ENCODE results near the gene TRIM9. TPM values are rescaled to one million over a fixed set of nuclear protein-coding genes. Genes with fewer than 3 reads are reported as not detected.
"Not testable (repeated sequence)": the region's sequence is repeated elsewhere in the genome, so short reads cannot be mapped to it uniquely, and the experiment has no call there.

Gene TRIM9
- total and polyA plus RNA-seq, 4 experiments from 2014 or later = 0.05 to 0.55 (median 0.44) TPM; not detected in 1

DNA sequence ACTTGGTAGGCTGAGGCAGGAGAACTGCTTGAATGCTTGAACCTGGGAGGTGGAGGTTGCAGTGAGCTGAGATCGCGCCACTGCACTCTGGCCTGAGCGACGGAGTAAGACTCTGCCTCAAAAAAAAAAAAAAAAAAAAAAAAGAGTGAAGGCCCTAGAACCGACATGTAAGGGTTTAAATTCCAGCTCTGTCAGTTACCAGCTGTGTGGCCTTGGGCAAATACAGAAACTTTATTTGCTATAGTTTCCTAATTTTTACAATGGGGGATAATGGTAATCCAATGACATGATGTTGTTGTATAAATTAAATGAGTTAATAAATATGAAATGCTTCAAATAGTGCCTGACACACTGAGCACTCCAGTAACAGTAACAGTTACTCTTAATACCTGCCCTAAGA lies 131.0 kb downstream of the TRIM9 start:
- no peaks in the 10 kb centered on the region for H3K9me3 Mint-ChIP-seq
- intact Hi-C loops (cut with micrococcal nuclease) = no loop called here
- no peak overlapping the region for H3K4me3 Mint-ChIP-seq
- H3K27ac ChIP-seq (ENCODE audit: low read depth, low read length) = no peak overlapping the region
- no peak overlapping the region for H3K4me3 ChIP-seq (ENCODE audit: low read length in 2 of 2)
- H3K27me3 ChIP-seq (ENCODE audit: insufficient read depth, low read length) = no peaks in the 10 kb centered on the region
- no peaks in the 10 kb centered on the region for H3K4me1 ChIP-seq (ENCODE audit: insufficient read depth, low read length)
- H3K36me3 ChIP-seq (ENCODE audit: insufficient read depth, low read length) = no peaks in the 10 kb centered on the region
- CTCF ChIA-PET (ENCODE audit: partially characterized antibody) = interaction anchor here (1.1 kb wide), 1 partner anchor 9 kb away, joined by 3 read pairs; no protein-coding TSS in a partner anchor
- no peaks in the 10 kb centered on the region for H3K9me3 ChIP-seq (ENCODE audit: control insufficient read depth in 1 of 2, low read length in 2 of 2)
- no peak overlapping the region for H3K27ac Mint-ChIP-seq
- POLR2A ChIA-PET (ENCODE audit: partially characterized antibody) = no interaction called here
- no peak for DNase-seq
- peaks cover 0 to 1% (median 0%) of the 10 kb centered on the region in 4 donors for H3K4me1 Mint-ChIP-seq
- H3K27me3 Mint-ChIP-seq = peaks cover 14 to 16% of the 10 kb centered on the region in 2 donors
- H3K36me3 Mint-ChIP-seq = no peaks in the 10 kb centered on the region

DNA sequence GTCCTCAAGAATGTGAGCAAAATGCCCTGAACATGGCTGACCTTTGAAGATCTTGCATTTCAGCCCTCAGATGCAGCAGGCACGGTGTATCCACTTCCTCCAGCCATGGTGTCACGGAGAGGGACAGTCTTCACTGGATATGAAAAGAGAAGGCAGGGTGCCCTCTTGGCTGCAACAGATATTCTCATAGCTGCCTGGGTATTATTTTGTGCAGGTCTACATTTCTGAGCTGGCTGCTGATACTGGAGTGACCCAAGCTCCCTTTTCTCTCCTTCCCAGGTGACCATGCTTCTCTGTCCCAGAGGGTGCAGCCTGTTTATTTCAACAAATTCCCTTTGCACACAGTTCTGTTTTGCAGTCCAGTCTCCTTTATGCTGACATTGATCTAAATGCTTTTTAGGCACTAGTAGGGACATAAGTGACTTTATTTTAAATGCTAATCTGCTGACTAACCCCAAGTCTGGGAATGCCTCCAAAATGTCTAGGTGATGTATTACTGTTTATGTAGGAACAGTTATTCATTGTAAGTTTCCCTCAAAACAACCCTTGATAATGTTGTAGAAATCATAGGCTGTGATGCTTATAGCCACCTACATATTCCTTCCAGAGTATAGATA lies 133.2 kb downstream of the TRIM9 start:
- H3K9me3 Mint-ChIP-seq = no peaks in the 10 kb centered on the region

DNA sequence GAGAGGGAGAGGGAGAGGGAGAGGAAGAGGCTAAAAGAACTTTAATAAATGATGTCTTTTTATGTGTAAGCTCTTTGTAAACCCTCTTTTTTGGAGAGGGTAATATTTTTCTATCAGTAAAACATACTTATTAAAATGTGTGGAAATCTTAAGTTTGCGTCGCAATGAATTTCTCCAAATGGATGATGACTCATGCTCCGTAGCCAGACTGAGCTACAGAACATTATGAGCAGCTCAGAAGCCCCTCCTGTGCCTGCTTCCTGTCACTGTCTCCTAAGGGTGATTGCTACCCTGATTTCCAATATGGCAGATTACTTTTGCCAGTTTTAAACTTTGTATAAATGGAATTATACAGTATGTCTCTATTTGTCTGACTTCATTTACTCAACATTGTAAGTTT lies 137.6 kb downstream of the TRIM9 start:
- no peak overlapping the region for H3K27ac Mint-ChIP-seq
- Histone ChIP-seq H3K4me1 (ENCODE audit: insufficient read depth, low read length) (no peaks in the 10 kb centered on the region), H3K9me3 (ENCODE audit: control insufficient read depth in 1 of 2, low read length in 2 of 2) (no peaks in the 10 kb centered on the region), H3K4me3 (ENCODE audit: low read length in 2 of 2) (no peak overlapping the region), H3K36me3 (ENCODE audit: insufficient read depth, low read length) (no peaks in the 10 kb centered on the region), H3K27ac (ENCODE audit: low read depth, low read length) (no peak overlapping the region), H3K27me3 (ENCODE audit: insufficient read depth, low read length) (no peaks in the 10 kb centered on the region)
- H3K27me3 Mint-ChIP-seq = peaks cover 3 to 5% of the 10 kb centered on the region in 2 donors
- no peaks in the 10 kb centered on the region for H3K36me3 Mint-ChIP-seq
- no peak for DNase-seq
- CTCF ChIA-PET (ENCODE audit: partially characterized antibody) = no interaction called here
- no peaks in the 10 kb centered on the region for H3K9me3 Mint-ChIP-seq
- H3K4me1 Mint-ChIP-seq = no peaks in the 10 kb centered on the region
- no peak overlapping the region for H3K4me3 Mint-ChIP-seq
- intact Hi-C loops (cut with micrococcal nuclease) = no loop called here
- POLR2A ChIA-PET (ENCODE audit: partially characterized antibody) = no interaction called here

More for the DNA sequence above, 133.2 kb downstream of the TRIM9 start:
- ChIA-PET CTCF (ENCODE audit: partially characterized antibody) (no interaction called here), POLR2A (ENCODE audit: partially characterized antibody) (no interaction called here)
- no peak overlapping the region for H3K4me3 Mint-ChIP-seq
- H3K4me1 Mint-ChIP-seq = no peaks in the 10 kb centered on the region
- intact Hi-C loops (cut with micrococcal nuclease) = no loop called here
- peaks cover 11 to 12% of the 10 kb centered on the region in 2 donors for H3K27me3 Mint-ChIP-seq
- no peak overlapping the region for H3K4me3 ChIP-seq (ENCODE audit: low read length in 2 of 2)
- H3K27ac Mint-ChIP-seq = no peak overlapping the region
- H3K4me1 ChIP-seq (ENCODE audit: insufficient read depth, low read length) = no peaks in the 10 kb centered on the region
- H3K27me3 ChIP-seq (ENCODE audit: insufficient read depth, low read length) = no peaks in the 10 kb centered on the region
- H3K27ac ChIP-seq (ENCODE audit: low read depth, low read length) = no peak overlapping the region
- no peaks in the 10 kb centered on the region for H3K36me3 Mint-ChIP-seq
- no peaks in the 10 kb centered on the region for H3K36me3 ChIP-seq (ENCODE audit: insufficient read depth, low read length)
- DNase-seq = no peak
- no peaks in the 10 kb centered on the region for H3K9me3 ChIP-seq (ENCODE audit: control insufficient read depth in 1 of 2, low read length in 2 of 2)

DNA sequence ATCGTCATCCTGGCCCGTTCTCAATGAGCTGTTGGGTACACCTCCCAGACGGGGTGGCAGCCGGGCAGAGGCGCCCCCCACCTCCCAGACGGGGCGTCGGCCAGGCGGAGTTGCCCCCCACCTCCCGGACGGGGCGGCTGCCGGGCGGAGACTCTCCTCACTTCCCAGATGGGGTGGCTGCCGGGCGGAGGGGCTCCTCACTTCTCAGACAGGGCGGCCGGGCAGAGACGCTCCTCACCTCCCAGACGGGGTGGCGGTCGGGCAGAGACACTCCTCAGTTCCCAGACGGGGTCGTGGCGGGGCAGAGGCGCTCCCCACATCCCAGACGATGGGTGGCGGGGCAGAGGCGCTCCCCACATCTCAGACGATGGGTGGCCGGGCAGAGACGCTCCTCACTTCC lies 138.5 kb downstream of the TRIM9 start:
- intact Hi-C loops (cut with micrococcal nuclease); H3K9me3 Mint-ChIP-seq; H3K4me1 Mint-ChIP-seq; DNase-seq; H3K9me3 ChIP-seq (ENCODE audit: control insufficient read depth in 1 of 2, low read length in 2 of 2); H3K27ac ChIP-seq (ENCODE audit: low read depth, low read length); H3K4me3 ChIP-seq (ENCODE audit: low read length in 2 of 2); H3K27ac Mint-ChIP-seq; H3K4me3 Mint-ChIP-seq; H3K4me1 ChIP-seq (ENCODE audit: insufficient read depth, low read length); CTCF ChIA-PET (ENCODE audit: partially characterized antibody); H3K27me3 ChIP-seq (ENCODE audit: insufficient read depth, low read length); H3K36me3 ChIP-seq (ENCODE audit: insufficient read depth, low read length); POLR2A ChIA-PET (ENCODE audit: partially characterized antibody); H3K27me3 Mint-ChIP-seq; H3K36me3 Mint-ChIP-seq: not testable (repeated sequence)

DNA sequence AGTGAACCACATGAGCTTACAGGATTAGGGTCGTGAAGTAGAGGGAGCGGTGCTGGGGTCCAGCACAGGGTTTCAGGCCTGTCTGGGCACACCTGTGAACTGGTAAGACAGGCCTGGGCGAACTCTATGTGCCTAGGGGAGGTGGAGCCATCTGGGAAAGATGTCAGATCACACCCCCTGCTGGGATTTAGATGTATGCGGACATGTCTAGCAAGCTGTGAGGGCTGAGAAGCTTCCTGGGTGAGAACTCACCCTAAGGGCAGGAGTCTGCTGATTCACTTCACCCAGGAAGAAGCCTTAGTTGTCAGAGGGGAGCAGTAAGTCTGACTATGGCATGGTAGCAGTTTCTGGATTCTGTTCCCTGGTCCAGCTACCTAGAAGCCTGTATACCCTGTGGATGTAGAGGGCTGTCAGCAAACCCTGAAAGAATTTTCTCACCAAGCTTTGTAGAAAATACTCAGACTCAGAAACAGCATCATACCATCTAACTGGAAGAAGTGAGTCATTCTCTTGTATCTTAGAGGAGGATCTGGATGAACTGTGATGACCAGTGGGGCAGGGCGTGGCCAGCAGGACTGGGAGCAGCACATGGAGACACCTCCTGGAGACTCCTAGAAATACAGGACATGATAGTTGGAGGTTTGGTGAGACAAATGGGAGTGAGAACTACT lies 139.4 kb downstream of the TRIM9 start:
- Histone ChIP-seq H3K4me1 (ENCODE audit: insufficient read depth, low read length) (no peaks in the 10 kb centered on the region), H3K36me3 (ENCODE audit: insufficient read depth, low read length) (no peaks in the 10 kb centered on the region), H3K9me3 (ENCODE audit: control insufficient read depth in 1 of 2, low read length in 2 of 2) (no peaks in the 10 kb centered on the region), H3K27ac (ENCODE audit: low read depth, low read length) (no peak overlapping the region), H3K27me3 (ENCODE audit: insufficient read depth, low read length) (no peaks in the 10 kb centered on the region), H3K4me3 (ENCODE audit: low read length in 2 of 2) (no peak overlapping the region)
- CTCF ChIA-PET (ENCODE audit: partially characterized antibody) = interaction anchor here (1.4 kb wide), 1 partner anchor 9 kb away, joined by 3 read pairs; no protein-coding TSS in a partner anchor
- Mint-ChIP-seq H3K27me3 (peaks cover 0 to 3% of the 10 kb centered on the region in 2 donors), H3K27ac (peak overlapping the region in 1 of 7 donors; percentile 60), H3K9me3 (no peaks in the 10 kb centered on the region), H3K4me1 (no peaks in the 10 kb centered on the region), H3K36me3 (no peaks in the 10 kb centered on the region), H3K4me3 (no peak overlapping the region)
- intact Hi-C loops (cut with micrococcal nuclease) = no loop called here
- no peak for DNase-seq
- POLR2A ChIA-PET (ENCODE audit: partially characterized antibody) = no interaction called here

DNA sequence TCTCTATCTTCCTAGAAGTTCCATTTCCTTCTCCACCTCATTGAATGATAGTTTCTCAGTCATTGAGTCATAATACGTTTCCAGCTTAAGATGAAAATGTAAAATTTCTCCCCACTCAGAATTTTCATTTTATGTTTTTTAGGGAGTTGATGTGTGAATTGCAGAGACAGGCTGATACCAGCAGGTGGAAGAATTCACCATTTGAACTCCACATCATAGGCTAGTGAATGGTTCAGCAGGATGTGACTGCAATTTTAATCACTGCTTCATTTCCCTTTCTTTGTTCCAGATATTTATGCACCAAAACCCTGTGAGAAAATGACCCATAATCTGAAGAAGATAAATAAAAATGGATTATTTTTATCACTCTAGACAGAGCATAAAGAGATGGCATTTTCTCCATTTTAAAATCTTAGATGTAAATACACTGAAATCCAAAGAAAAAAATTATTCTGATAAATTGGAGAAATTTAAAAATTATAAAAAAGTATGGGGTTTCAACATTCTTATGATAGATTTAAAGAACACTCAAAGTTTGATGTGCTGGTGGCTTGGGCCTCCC lies 140.0 kb downstream of the TRIM9 start:
- no peaks in the 10 kb centered on the region for H3K4me1 Mint-ChIP-seq
- intact Hi-C loops (cut with micrococcal nuclease) = no loop called here
- no peaks in the 10 kb centered on the region for H3K4me1 ChIP-seq (ENCODE audit: insufficient read depth, low read length)
- no peaks in the 10 kb centered on the region for H3K36me3 ChIP-seq (ENCODE audit: insufficient read depth, low read length)
- DNase-seq = peak in 1 of 5 donors; percentile 5
- POLR2A ChIA-PET (ENCODE audit: partially characterized antibody) = no interaction called here
- H3K27ac ChIP-seq (ENCODE audit: low read depth, low read length) = no peak overlapping the region
- H3K4me3 Mint-ChIP-seq = no peak overlapping the region
- CTCF ChIA-PET (ENCODE audit: partially characterized antibody) = interaction anchor here (1.4 kb wide), 1 partner anchor 9 kb away, joined by 3 read pairs; no protein-coding TSS in a partner anchor
- no peaks in the 10 kb centered on the region for H3K27me3 ChIP-seq (ENCODE audit: insufficient read depth, low read length)
- H3K9me3 ChIP-seq (ENCODE audit: control insufficient read depth in 1 of 2, low read length in 2 of 2) = no peaks in the 10 kb centered on the region
- H3K27ac Mint-ChIP-seq = no peak overlapping the region
- no peak overlapping the region for H3K4me3 ChIP-seq (ENCODE audit: low read length in 2 of 2)
- H3K9me3 Mint-ChIP-seq = peaks cover 0 to 1% (median 0%) of the 10 kb centered on the region in 8 donors
- H3K36me3 Mint-ChIP-seq = no peaks in the 10 kb centered on the region
- peaks cover 0 to under 1% of the 10 kb centered on the region in 2 donors for H3K27me3 Mint-ChIP-seq

DNA sequence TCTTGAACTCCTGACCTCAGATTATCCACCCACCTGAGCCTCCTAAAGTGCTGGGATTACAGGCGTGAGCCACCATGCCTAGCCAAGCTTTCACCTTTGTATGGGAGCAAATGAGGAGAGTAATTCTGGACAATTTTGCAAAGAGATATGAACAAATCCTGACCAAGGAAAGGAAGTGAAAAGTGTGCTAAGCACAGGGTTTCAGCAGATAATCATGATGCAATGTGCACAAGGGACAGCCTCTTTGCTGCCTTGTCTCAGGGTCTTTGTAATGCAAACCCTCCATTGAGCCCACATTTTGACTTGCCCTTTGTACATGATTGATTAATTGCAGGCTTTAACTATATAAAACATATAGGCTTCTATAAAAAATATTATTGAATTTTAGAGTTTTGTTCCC lies 141.4 kb downstream of the TRIM9 start:
- POLR2A ChIA-PET (ENCODE audit: partially characterized antibody) = no interaction called here
- peaks cover 0 to 8% (median 0%) of the 10 kb centered on the region in 8 donors for H3K9me3 Mint-ChIP-seq
- H3K27ac Mint-ChIP-seq = no peak overlapping the region

More for the DNA sequence above, 141.4 kb downstream of the TRIM9 start:
- H3K4me1 Mint-ChIP-seq = no peaks in the 10 kb centered on the region
- intact Hi-C loops (cut with micrococcal nuclease) = no loop called here
- no peaks in the 10 kb centered on the region for H3K27me3 Mint-ChIP-seq
- H3K4me3 ChIP-seq (ENCODE audit: low read length in 2 of 2) = no peak overlapping the region
- H3K27me3 ChIP-seq (ENCODE audit: insufficient read depth, low read length) = no peaks in the 10 kb centered on the region
- no peak for DNase-seq
- CTCF ChIA-PET (ENCODE audit: partially characterized antibody) = interaction anchor here (1.1 kb wide), 1 partner anchor 13 kb away, joined by 3 read pairs; no protein-coding TSS in a partner anchor
- no peak overlapping the region for H3K4me3 Mint-ChIP-seq
- no peaks in the 10 kb centered on the region for H3K9me3 ChIP-seq (ENCODE audit: control insufficient read depth in 1 of 2, low read length in 2 of 2)
- no peaks in the 10 kb centered on the region for H3K36me3 ChIP-seq (ENCODE audit: insufficient read depth, low read length)
- H3K4me1 ChIP-seq (ENCODE audit: insufficient read depth, low read length) = no peaks in the 10 kb centered on the region
- no peaks in the 10 kb centered on the region for H3K36me3 Mint-ChIP-seq
- H3K27ac ChIP-seq (ENCODE audit: low read depth, low read length) = no peak overlapping the region
